K562 (cell line): ENCODE data around the gene DNAJC1. TPM values are rescaled to one million over a fixed set of nuclear protein-coding genes. Genes with fewer than 3 reads are reported as not detected.

Source experiments
- ATAC-seq: fragments of 200-7000 bp; cut with Tn5 transposase; 3 replicates; pipeline ENCODE4 v1.9.1; 2020; ENCODE audit warnings: moderate library complexity
- BruUV-seq: library from RNA; stranded (reverse); fragments of 400-500 nt; replicated peaks from 2 replicates; lab custom pipeline; 2021; lab: Mats Ljungman, UMichigan
- CTCF ChIA-PET: fragments of 300-600 bp; formaldehyde crosslinking; extraction: SDS; loops from one replicate; lab custom pipeline; 2021; ENCODE audit warnings: low intra/inter-chr PET ratio; lab: Yijun Ruan, JAX
- POLR2A ChIA-PET: fragments of 300-600, 350-650 bp; sonication (Branson Sonifier 250); formaldehyde crosslinking; extraction: SDS; loops from one replicate; lab custom pipeline; 2021; ENCODE audit warnings: antibody characterized with exemption, inconsistent platforms; lab: Yijun Ruan, JAX
- DNase-seq, 4 experiments: peaks; one replicate each; pipeline versions ENCODE4 v3.0.0 to v3.0.0-alpha.2; 2011 to 2018; ENCODE audit warnings: low spot score in 3 of 4, mixed read lengths in 3 of 4; ENCODE audit errors: extremely low read depth in 1 of 4
- FAIRE-seq: peaks from 2 replicates; lab custom pipeline; 2011; peaks lifted over from hg19 to GRCh38; lab: Jason Lieb, UNC
- H2AFZ ChIP-seq: 2 replicates; pipeline ENCODE4 v1.6.0; 2011; ENCODE audit warnings: low read depth, low read length, control low read depth, inconsistent platforms
- H3K27ac ChIP-seq: fragments of 200-600 bp; 3 replicates; pipeline ENCODE4 v1.8.0; 2011; ENCODE audit warnings: low read depth, mild to moderate bottlenecking, control low read depth, inconsistent platforms, low read length, moderate library complexity, mixed read lengths; ENCODE audit errors: extremely low read depth
- H3K27me3 ChIP-seq, 2 experiments: fragments of 300-600 bp in 1 of 2; 2 replicates in 1 of 2; 3 replicates in 1 of 2; pipeline versions ENCODE4 v1.6.0 to v1.8.0; 2011; ENCODE audit warnings: inconsistent platforms in 2 of 2, low read length in 2 of 2, mild to moderate bottlenecking in 1 of 2, mixed read lengths in 1 of 2, moderate library complexity in 1 of 2; ENCODE audit not compliant: control insufficient read depth in 2 of 2, insufficient read depth in 2 of 2
- H3K36me3 ChIP-seq: fragments of 300-600 bp; 3 replicates; pipeline ENCODE4 v1.8.0; 2011; ENCODE audit warnings: mild to moderate bottlenecking, low read length, inconsistent platforms; ENCODE audit not compliant: control insufficient read depth, insufficient read depth
- H3K4me1 ChIP-seq, 2 experiments: fragments of 200-600 bp in 1 of 2; replicated peaks in 1 of 2; 2 replicates in 1 of 2; 3 replicates in 1 of 2; pipeline versions ENCODE4 v1.5.1 to v1.8.0; 2011; ENCODE audit warnings: inconsistent platforms in 2 of 2, low read length in 2 of 2, mild to moderate bottlenecking in 1 of 2, mixed read lengths in 1 of 2, moderate library complexity in 1 of 2; ENCODE audit not compliant: control insufficient read depth in 2 of 2, insufficient read depth in 2 of 2
- H3K4me2 ChIP-seq: 2 replicates; pipeline ENCODE4 v1.6.1; 2011; ENCODE audit warnings: low read length, control low read depth, inconsistent platforms, mixed read lengths; ENCODE audit not compliant: insufficient read depth
- H3K4me3 ChIP-seq: fragments of 200-600 bp; sonication (generic), shearing (Covaris generic); 2 replicates; pipeline ENCODE4 v1.5.1; 2016; ENCODE audit warnings: control low read depth, inconsistent platforms
- H3K79me2 ChIP-seq: fragments of 200-600 bp; 3 replicates; pipeline ENCODE4 v1.8.0; 2011; ENCODE audit warnings: low read length, inconsistent platforms; ENCODE audit not compliant: control insufficient read depth, insufficient read depth
- H3K9ac ChIP-seq, 2 experiments: 2 replicates each; pipeline versions ENCODE4 v1.6.0 to v1.6.1; 2011; ENCODE audit warnings: low read depth in 2 of 2, low read length in 2 of 2, control low read depth in 1 of 2, inconsistent platforms in 1 of 2, mild to moderate bottlenecking in 1 of 2, mixed read lengths in 1 of 2; ENCODE audit not compliant: insufficient read depth in 1 of 2
- H3K9me1 ChIP-seq: one replicate; pipeline ENCODE4 v1.6.0; 2011; ENCODE audit warnings: inconsistent platforms, mild to moderate bottlenecking, low read length, moderate library complexity; ENCODE audit not compliant: control insufficient read depth, insufficient read depth
- H3K9me3 ChIP-seq: replicated peaks from 2 replicates; pipeline ENCODE4 v1.5.1; 2011; ENCODE audit warnings: low read depth, low read length, inconsistent platforms; ENCODE audit not compliant: control insufficient read depth, insufficient read depth
- H4K20me1 ChIP-seq: replicated peaks from 2 replicates; pipeline ENCODE4 v1.6.1; 2011; ENCODE audit warnings: low read length, inconsistent platforms, mixed read lengths; ENCODE audit not compliant: control insufficient read depth, insufficient read depth
- ATF1 ChIP-seq, 2 experiments: fragments of 450-650 bp in 1 of 2; IDR thresholded peaks; 2 replicates each; pipeline ENCODE4 v1.6.1; 2016; ENCODE audit warnings: missing compliant biosample characterization in 1 of 2, missing genetic modification characterization in 1 of 2
- C11orf30 ChIP-seq: fragments of 450-650 bp; IDR thresholded peaks from 2 replicates; pipeline ENCODE4 v1.6.1; 2016; ENCODE audit warnings: low read depth, mild to moderate bottlenecking
- HNRNPK ChIP-seq: fragments of 200-400 bp; formaldehyde crosslinking; IDR thresholded peaks from one replicate; pipeline ENCODE4 v1.6.1; 2018; ENCODE audit warnings: mild to moderate bottlenecking, low read depth, low read length; ENCODE audit not compliant: poor library complexity, severe bottlenecking
- MAFG ChIP-seq: fragments of 450-650 bp; conservative IDR thresholded peaks from 2 replicates; pipeline ENCODE4 v1.6.1; 2016; ENCODE audit warnings: missing genetic modification characterization, missing compliant biosample characterization
- MXI1 ChIP-seq: IDR thresholded peaks from 2 replicates; pipeline ENCODE4 v1.6.1; 2011; ENCODE audit warnings: low read depth, mild to moderate bottlenecking, improper control_type of control experiment, low read length
- NFE2 ChIP-seq: IDR thresholded peaks from 2 replicates; pipeline ENCODE4 v1.6.1; 2014; ENCODE audit warnings: antibody characterized with exemption, low read depth
- PCBP2 ChIP-seq: fragments of 200-400 bp; formaldehyde crosslinking; IDR thresholded peaks from 2 replicates; pipeline ENCODE4 v1.6.1; 2018; ENCODE audit warnings: low read length, low read depth, mild to moderate bottlenecking, moderate library complexity; ENCODE audit not compliant: poor library complexity, severe bottlenecking
- PRDM10 ChIP-seq: fragments of 450-650 bp; IDR thresholded peaks from 2 replicates; pipeline ENCODE4 v1.6.1; 2018; ENCODE audit not compliant: partially characterized antibody
- STAT5A ChIP-seq: IDR thresholded peaks from 2 replicates; pipeline ENCODE4 v1.6.1; 2012; ENCODE audit warnings: low read length, inconsistent platforms, borderline replicate concordance
- TEAD2 ChIP-seq: fragments of 450-650 bp; IDR thresholded peaks from 2 replicates; pipeline ENCODE4 v1.6.1; 2016; ENCODE audit warnings: missing genetic modification characterization, control low read depth, missing compliant biosample characterization
- WGBS: fragments of 100-300 bp; shearing (Covaris generic); methylation state at CpG from one replicate; pipeline ENCODE4 v1.1.6; 2016; ENCODE audit warnings: low coverage, mixed read lengths; ENCODE audit not compliant: insufficient coverage; ENCODE audit errors: missing lambda C conversion rate; 5-methylcytosine and 5-hydroxymethylcytosine counted together
- in situ Hi-C: fragments of 300-500 bp; cut with MboI; formaldehyde crosslinking; loops from 4 replicates; pipeline ENCODE4 v1.15.0; 2018; ENCODE audit warnings: inconsistent platforms, mixed read lengths
- intact Hi-C: fragments of 100-400 bp; cut with micrococcal nuclease; formaldehyde crosslinking; loops from 2 replicates; pipeline ENCODE4 v1.14.2; 2022
- polyA plus RNA-seq, 8 experiments: library from polyadenylated mRNA; depleted of rRNA in 4 of 8; stranded (reverse) in 5 of 8; unstranded in 3 of 8; fragments of >200 nt; fragmentation: Nextera tagmentation in 2 of 8; fragmentation: Illumina TruSeq in 1 of 8; extraction: Ambion mirVana in 2 of 8; extraction: Trizol in 1 of 8; gene quantifications; 2 replicates each; pipeline versions ENCODE4 v1.2.1 to v1.2.3, GENCODE V29; 2011 to 2014; ENCODE audit warnings: inconsistent platforms in 1 of 8, missing spikeins in 1 of 8
- total RNA-seq, 7 experiments: library from RNA; depleted of rRNA in 6 of 7; stranded (reverse); fragments of >200 nt in 6 of 7; fragmentation: Illumina TruSeq in 2 of 7; extraction: Trizol in 2 of 7; gene quantifications; 2 replicates each; pipeline versions ENCODE4 v1.2.1 to v1.2.3, GENCODE V29; 2011 to 2021; ENCODE audit warnings: low replicate concordance in 1 of 7
- TF ChIP-seq, protein P1 (sequence below), 2 experiments: fragments of 450-650 bp; conservative IDR thresholded peaks; 2 replicates each; pipeline ENCODE4 v1.6.1; 2017; ENCODE audit warnings: mild to moderate bottlenecking in 2 of 2, moderate library complexity in 2 of 2

DNAJC1 gene
- total and polyA plus RNA-seq, 9 of the 15 experiments (the other 6 are each of a cell fraction or from before 2014, with no cell fraction given) = 5.4 to 77.6 (median 40.3) TPM

DNA sequence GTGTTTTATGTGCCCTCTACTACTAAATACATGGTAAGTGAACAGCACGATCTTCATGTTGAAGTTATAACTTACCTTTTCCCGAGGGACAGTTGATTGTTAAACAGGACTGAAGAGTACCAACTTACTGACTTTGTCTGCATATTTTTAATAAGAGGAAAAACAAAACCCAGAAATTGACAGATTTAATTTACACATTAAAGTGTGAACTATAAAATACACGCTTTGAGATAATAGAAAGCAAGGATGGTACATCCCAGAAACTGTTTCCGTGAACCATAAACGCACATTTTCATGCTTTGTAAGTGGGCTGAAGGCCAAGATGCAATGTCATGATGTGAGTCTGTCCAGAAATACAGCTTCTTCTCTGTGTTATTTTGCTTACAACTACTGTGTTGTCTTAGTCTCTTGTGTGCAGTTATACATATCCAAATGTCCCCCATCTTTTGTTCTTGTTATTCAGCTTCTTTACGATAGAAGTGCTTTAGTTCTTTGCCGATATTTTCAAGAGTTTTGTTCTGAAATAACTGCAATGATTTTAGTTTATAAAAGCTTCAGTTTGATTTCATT lies 279.4 kb downstream of the DNAJC1 start:
- peaks cover 0 to 20% of the 10 kb centered on the region in 2 experiments; a peak in 3 of 5 replicates for H3K4me1 ChIP-seq
- POLR2A ChIA-PET = interaction anchor here (1.0 to 1.5 kb wide), 7 partner anchors 9 to 234 kb away, joined by 3 to 5 read pairs (median 3); no protein-coding TSS in a partner anchor
- peak; percentile 75 for ATAC-seq
- intact Hi-C loops = loop anchor here (10.0 kb wide), 1 partner anchor 99 kb away; no protein-coding TSS in a partner anchor
- FAIRE-seq = peak; percentile 64
- no peak overlapping the region for H3K4me3 ChIP-seq
- peaks cover 7% of the 10 kb centered on the region; the same call in 1 of the 3 replicates for H3K79me2 ChIP-seq
- DNase-seq = peak in 1 of 4 experiments; percentile 26
- H2AFZ ChIP-seq = no peak overlapping the region
- in situ Hi-C loops = no loop called here
- peak overlapping the region; percentile 52; the same call in 2 of the 3 replicates for H3K27ac ChIP-seq
- H3K9me3 ChIP-seq = no peaks in the 10 kb centered on the region
- H3K9me1 ChIP-seq = no peaks in the 10 kb centered on the region
- CTCF ChIA-PET = no interaction called here
- 0 out of 2 replicates have a peak, but pooled peaks cover 5% of the 10 kb centered on the region for H4K20me1 ChIP-seq
- no TSS peak for BruUV-seq
- H3K27me3 ChIP-seq = no peaks in the 10 kb centered on the region
- H3K4me2 ChIP-seq = no peak overlapping the region
- no peak overlapping the region for H3K9ac ChIP-seq
- peaks cover 52% of the 10 kb centered on the region for H3K36me3 ChIP-seq
- 35% methylated on average over 7 of the region's 7 CpGs for WGBS
- TF ChIP-seq C11orf30 (peak; percentile 43; the same call in 1 of the 2 replicates), PRDM10 (peak; percentile 75), NFE2 (peak; percentile 65), TEAD2 (no peak), MXI1 (no peak), ATF1 (CRISPR knock-in tag; IDR thresholded peaks at IDR 0.05) (no peak), ATF1 (tag; IDR thresholded peaks at IDR 0.05) (0 out of 2 replicates have a peak, but pooled peaks have one; percentile 17), HNRNPK (no peak), STAT5A (no peak), MAFG (tag) (0 out of 2 replicates have a peak, but pooled peaks have one; percentile 33), PCBP2 (no peak)
- TF ChIP-seq, protein P1, sequence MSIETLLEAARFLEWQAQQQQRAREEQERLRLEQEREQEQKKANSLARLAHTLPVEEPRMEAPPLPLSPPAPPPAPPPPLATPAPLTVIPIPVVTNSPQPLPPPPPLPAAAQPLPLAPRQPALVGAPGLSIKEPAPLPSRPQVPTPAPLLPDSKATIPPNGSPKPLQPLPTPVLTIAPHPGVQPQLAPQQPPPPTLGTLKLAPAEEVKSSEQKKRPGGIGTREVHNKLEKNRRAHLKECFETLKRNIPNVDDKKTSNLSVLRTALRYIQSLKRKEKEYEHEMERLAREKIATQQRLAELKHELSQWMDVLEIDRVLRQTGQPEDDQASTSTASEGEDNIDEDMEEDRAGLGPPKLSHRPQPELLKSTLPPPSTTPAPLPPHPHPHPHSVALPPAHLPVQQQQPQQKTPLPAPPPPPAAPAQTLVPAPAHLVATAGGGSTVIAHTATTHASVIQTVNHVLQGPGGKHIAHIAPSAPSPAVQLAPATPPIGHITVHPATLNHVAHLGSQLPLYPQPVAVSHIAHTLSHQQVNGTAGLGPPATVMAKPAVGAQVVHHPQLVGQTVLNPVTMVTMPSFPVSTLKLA (conservative IDR thresholded peaks at IDR 0.05) = 0 out of 4 replicates have a peak, but pooled peaks of 1 of the 2 experiments have one; percentile 15
